Caco-2 (cell line): ENCODE measurements around the gene RETREG1. TPM values are rescaled to one million over a fixed set of nuclear protein-coding genes. Genes with fewer than 3 reads are reported as not detected.

ENCODE experiments used
- BruUV-seq: library from RNA; stranded (reverse); fragments of 400-500 nt; replicated peaks from 2 replicates; lab custom pipeline; 2021; lab: Mats Ljungman, UMichigan
- CTCF ChIA-PET: fragments of 300-600 bp; sonication (Branson Sonifier 250); formaldehyde crosslinking; loops from one replicate; lab custom pipeline; 2022; ENCODE audit warnings: antibody characterized with exemption; lab: Charles Lee
- POLR2A ChIA-PET: fragments of 300-600 bp; sonication (Branson Sonifier 250); formaldehyde crosslinking; loops from one replicate; lab custom pipeline; 2022; ENCODE audit warnings: antibody characterized with exemption; lab: Charles Lee
- DNase-seq, 2 experiments: peaks; one replicate each; pipeline versions ENCODE4 v3.0.0 to v3.0.0-alpha.2; 2020 to 2022
- H3K27me3 ChIP-seq: replicated peaks from 2 replicates; pipeline ENCODE4 v1.6.0; 2011; ENCODE audit warnings: low read length; ENCODE audit not compliant: control insufficient read depth, insufficient read depth
- H3K36me3 ChIP-seq: 2 replicates; pipeline ENCODE4 v1.5.1; 2011; ENCODE audit warnings: low read length; ENCODE audit not compliant: control insufficient read depth, insufficient read depth
- H3K4me1 ChIP-seq: fragments of 250-450 bp; sonication (Bioruptor Pico); 2 replicates; pipeline ENCODE4 v1.5.1; 2020; ENCODE audit warnings: mild to moderate bottlenecking
- H3K4me3 ChIP-seq: 2 replicates; pipeline ENCODE4 v1.5.1; 2011; ENCODE audit warnings: low read depth, mild to moderate bottlenecking, control low read depth, low read length
- H3K9me3 ChIP-seq: fragments of 250-450 bp; sonication (Bioruptor Pico); 2 replicates; pipeline ENCODE4 v1.5.1; 2020; ENCODE audit warnings: mild to moderate bottlenecking, moderate library complexity
- H3K27ac Mint-ChIP-seq: one replicate; pipeline ENCODE4 v1.8.0; 2022; ENCODE audit warnings: mixed read lengths; ENCODE audit not compliant: unreplicated experiment
- H3K27me3 Mint-ChIP-seq: one replicate; pipeline ENCODE4 v1.8.0; 2022; ENCODE audit warnings: mixed read lengths; ENCODE audit not compliant: insufficient read depth, unreplicated experiment
- H3K36me3 Mint-ChIP-seq: one replicate; pipeline ENCODE4 v1.8.0; 2022; ENCODE audit warnings: mild to moderate bottlenecking, mixed read lengths; ENCODE audit not compliant: insufficient read depth, unreplicated experiment
- H3K4me1 Mint-ChIP-seq: one replicate; pipeline ENCODE4 v1.8.0; 2022; ENCODE audit warnings: low read depth, mixed read lengths; ENCODE audit not compliant: unreplicated experiment
- H3K4me3 Mint-ChIP-seq: one replicate; pipeline ENCODE4 v1.8.0; 2022; ENCODE audit warnings: mild to moderate bottlenecking, moderate library complexity, mixed read lengths; ENCODE audit not compliant: unreplicated experiment
- H3K9me3 Mint-ChIP-seq: one replicate; pipeline ENCODE4 v1.8.0; 2022; ENCODE audit warnings: mixed read lengths; ENCODE audit not compliant: unreplicated experiment
- intact Hi-C: fragments of 100-400 bp; cut with micrococcal nuclease; formaldehyde crosslinking; loops from one replicate; pipeline ENCODE4 v1.10.0; 2022; ENCODE audit not compliant: unreplicated experiment
- total RNA-seq: library from RNA; stranded (reverse); gene quantifications from 2 replicates; pipeline ENCODE4 v1.2.3, GENCODE V29; 2022
- TF ChIP-seq, protein P1 (sequence below), 2 experiments: fragments of 200-600 bp in 1 of 2; IDR thresholded peaks; 1 replicate in 1 of 2; 2 replicates in 1 of 2; pipeline versions ENCODE4 v1.5.1 to v1.8.0; 2011 to 2022; ENCODE audit warnings: antibody characterized with exemption in 1 of 2, control low read depth in 1 of 2, inconsistent platforms in 1 of 2, low read depth in 1 of 2, low read length in 1 of 2, mild to moderate bottlenecking in 1 of 2, moderate library complexity in 1 of 2; ENCODE audit not compliant: insufficient read depth in 1 of 2, severe bottlenecking in 1 of 2, unreplicated experiment in 1 of 2

Gene RETREG1
- total RNA-seq, 1 experiment from 2014 or later, result 15.1 TPM

DNA sequence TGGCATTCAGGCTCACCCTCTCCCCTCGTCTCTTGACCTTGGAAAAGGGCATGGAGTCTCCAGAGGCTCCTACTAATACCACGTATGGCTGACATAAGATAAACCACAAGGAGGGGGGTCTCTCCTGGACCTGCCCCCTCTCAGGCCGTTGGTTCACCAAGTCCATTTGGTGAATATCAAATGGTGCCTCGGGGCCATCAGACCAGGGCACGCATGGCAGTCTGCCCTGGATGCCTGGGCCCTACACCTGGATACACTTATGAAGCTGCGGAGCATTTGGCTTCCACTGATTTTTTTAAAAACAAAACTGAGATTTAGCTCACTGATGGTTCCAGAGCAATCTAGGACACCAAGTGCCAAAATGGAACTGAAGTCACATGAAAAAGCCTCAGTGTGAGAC, 110.9 kb downstream of the RETREG1 start:
- intact Hi-C loops, result no loop called here
- no TSS peak for BruUV-seq
- Mint-ChIP-seq H3K9me3 (peaks cover 10% of the 10 kb centered on the region), H3K27me3 (no peaks in the 10 kb centered on the region), H3K27ac (no peak overlapping the region), H3K4me1 (peaks cover 27% of the 10 kb centered on the region), H3K4me3 (no peak overlapping the region), H3K36me3 (peaks cover 9% of the 10 kb centered on the region)
- DNase-seq, result no peak
- Histone ChIP-seq H3K36me3 (no peaks in the 10 kb centered on the region), H3K27me3 (no peaks in the 10 kb centered on the region), H3K9me3 (no peaks in the 10 kb centered on the region), H3K4me1 (peaks cover 31% of the 10 kb centered on the region), H3K4me3 (no peak overlapping the region)
- TF ChIP-seq, protein P1, sequence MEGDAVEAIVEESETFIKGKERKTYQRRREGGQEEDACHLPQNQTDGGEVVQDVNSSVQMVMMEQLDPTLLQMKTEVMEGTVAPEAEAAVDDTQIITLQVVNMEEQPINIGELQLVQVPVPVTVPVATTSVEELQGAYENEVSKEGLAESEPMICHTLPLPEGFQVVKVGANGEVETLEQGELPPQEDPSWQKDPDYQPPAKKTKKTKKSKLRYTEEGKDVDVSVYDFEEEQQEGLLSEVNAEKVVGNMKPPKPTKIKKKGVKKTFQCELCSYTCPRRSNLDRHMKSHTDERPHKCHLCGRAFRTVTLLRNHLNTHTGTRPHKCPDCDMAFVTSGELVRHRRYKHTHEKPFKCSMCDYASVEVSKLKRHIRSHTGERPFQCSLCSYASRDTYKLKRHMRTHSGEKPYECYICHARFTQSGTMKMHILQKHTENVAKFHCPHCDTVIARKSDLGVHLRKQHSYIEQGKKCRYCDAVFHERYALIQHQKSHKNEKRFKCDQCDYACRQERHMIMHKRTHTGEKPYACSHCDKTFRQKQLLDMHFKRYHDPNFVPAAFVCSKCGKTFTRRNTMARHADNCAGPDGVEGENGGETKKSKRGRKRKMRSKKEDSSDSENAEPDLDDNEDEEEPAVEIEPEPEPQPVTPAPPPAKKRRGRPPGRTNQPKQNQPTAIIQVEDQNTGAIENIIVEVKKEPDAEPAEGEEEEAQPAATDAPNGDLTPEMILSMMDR (IDR thresholded peaks at IDR 0.05; ENCODE audit: insufficient read depth in 1 of 2, low read depth in 1 of 2, low read length in 1 of 2, severe bottlenecking in 1 of 2, unreplicated experiment in 1 of 2), result no peak
- ChIA-PET CTCF (interaction anchor here (0.7 kb wide), 1 partner anchor 81 kb away, joined by 3 read pairs; no protein-coding TSS in a partner anchor), POLR2A (no interaction called here)

DNA sequence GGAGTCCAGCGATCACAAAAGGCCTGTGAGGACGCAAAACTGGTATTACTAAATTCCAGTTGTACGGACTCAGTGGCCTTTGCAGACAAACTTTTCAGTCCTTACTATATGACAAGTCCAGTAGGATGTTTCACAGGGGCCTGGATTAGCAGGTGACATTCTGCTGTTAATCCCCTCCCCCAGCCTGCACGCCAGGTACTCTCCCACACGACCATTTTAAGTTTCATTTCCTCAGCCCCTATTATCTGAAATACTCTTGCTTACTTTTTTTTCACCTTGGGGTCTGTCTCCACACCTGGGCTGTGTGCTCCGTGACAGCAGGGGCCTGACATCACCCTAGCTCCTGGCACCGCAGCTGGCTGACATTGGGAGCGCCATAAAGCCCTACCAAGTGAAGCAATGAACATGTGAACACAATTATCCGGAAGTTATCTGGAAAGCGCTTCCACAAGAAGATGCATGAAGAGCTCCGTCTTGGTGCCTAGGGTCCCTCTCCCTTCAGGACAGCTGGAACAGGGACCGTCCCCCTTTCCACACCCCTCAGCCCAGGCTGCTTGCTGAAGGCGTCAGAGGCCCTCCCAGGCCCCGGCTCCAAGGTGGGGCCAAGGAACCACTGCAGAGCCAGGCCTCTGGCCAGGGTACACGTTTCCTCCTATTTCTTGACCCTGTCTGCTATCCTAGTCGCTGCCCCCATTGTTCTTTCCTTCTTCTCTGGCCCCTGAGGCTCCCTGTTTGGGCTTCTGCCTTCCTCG, 111.5 kb downstream of the RETREG1 start:
- Mint-ChIP-seq H3K4me1 (peaks cover 22% of the 10 kb centered on the region), H3K27ac (no peak overlapping the region), H3K27me3 (no peaks in the 10 kb centered on the region), H3K4me3 (no peak overlapping the region), H3K36me3 (peaks cover 9% of the 10 kb centered on the region), H3K9me3 (peaks cover 10% of the 10 kb centered on the region)
- H3K9me3 ChIP-seq, result no peaks in the 10 kb centered on the region
- H3K36me3 ChIP-seq, result no peaks in the 10 kb centered on the region
- BruUV-seq, result no TSS peak
- TF ChIP-seq, protein P1 (IDR thresholded peaks at IDR 0.05; ENCODE audit: insufficient read depth in 1 of 2, low read depth in 1 of 2, low read length in 1 of 2, severe bottlenecking in 1 of 2, unreplicated experiment in 1 of 2), result no peak
- intact Hi-C loops, result no loop called here
- no peak overlapping the region for H3K4me3 ChIP-seq
- ChIA-PET CTCF (interaction anchor here (0.7 kb wide), 1 partner anchor 82 kb away, joined by 3 read pairs; no protein-coding TSS in a partner anchor), POLR2A (no interaction called here)
- H3K4me1 ChIP-seq, result peaks cover 27% of the 10 kb centered on the region
- no peak for DNase-seq
- no peaks in the 10 kb centered on the region for H3K27me3 ChIP-seq

DNA sequence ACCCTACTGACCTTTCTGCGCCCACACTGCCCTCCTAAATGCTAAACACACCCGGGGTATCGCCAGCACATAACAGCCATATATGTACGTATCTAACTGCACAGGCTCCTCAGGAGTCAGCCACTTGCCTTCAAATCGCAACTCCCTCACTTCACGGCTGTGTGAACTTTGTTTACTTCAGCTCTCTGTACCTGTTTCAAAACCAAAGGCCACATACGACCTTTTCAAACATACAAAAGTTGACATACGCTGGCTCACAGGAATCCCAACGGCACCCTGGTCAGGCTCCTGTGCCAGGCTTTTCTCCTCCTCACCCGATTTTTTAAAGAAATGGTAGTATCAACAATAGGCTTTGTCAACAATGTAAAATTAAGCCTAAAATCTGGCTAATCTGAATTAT, 112.2 kb downstream of the RETREG1 start:
- no peaks in the 10 kb centered on the region for H3K27me3 Mint-ChIP-seq
- ChIA-PET POLR2A (no interaction called here), CTCF (no interaction called here)
- Histone ChIP-seq H3K4me3 (no peak overlapping the region), H3K4me1 (peaks cover 21% of the 10 kb centered on the region), H3K9me3 (no peaks in the 10 kb centered on the region), H3K27me3 (no peaks in the 10 kb centered on the region), H3K36me3 (no peaks in the 10 kb centered on the region)
- H3K9me3 Mint-ChIP-seq, result peaks cover 10% of the 10 kb centered on the region
- H3K4me1 Mint-ChIP-seq, result peaks cover 22% of the 10 kb centered on the region
- H3K27ac Mint-ChIP-seq, result no peak overlapping the region
- no peak overlapping the region for H3K4me3 Mint-ChIP-seq
- no peak for DNase-seq
- no TSS peak for BruUV-seq
- intact Hi-C loops, result no loop called here
- TF ChIP-seq, protein P1 (IDR thresholded peaks at IDR 0.05; ENCODE audit: insufficient read depth in 1 of 2, low read depth in 1 of 2, low read length in 1 of 2, severe bottlenecking in 1 of 2, unreplicated experiment in 1 of 2), result no peak
- H3K36me3 Mint-ChIP-seq, result peaks cover 9% of the 10 kb centered on the region
